SW480 (cell line): ENCODE results near the gene CERS6.

Experiments used
- DNase-seq: peaks from one replicate; pipeline ENCODE4 v3.0.0-alpha.2; 2016; ENCODE audit warnings: low spot score

The CERS6 gene

DNA sequence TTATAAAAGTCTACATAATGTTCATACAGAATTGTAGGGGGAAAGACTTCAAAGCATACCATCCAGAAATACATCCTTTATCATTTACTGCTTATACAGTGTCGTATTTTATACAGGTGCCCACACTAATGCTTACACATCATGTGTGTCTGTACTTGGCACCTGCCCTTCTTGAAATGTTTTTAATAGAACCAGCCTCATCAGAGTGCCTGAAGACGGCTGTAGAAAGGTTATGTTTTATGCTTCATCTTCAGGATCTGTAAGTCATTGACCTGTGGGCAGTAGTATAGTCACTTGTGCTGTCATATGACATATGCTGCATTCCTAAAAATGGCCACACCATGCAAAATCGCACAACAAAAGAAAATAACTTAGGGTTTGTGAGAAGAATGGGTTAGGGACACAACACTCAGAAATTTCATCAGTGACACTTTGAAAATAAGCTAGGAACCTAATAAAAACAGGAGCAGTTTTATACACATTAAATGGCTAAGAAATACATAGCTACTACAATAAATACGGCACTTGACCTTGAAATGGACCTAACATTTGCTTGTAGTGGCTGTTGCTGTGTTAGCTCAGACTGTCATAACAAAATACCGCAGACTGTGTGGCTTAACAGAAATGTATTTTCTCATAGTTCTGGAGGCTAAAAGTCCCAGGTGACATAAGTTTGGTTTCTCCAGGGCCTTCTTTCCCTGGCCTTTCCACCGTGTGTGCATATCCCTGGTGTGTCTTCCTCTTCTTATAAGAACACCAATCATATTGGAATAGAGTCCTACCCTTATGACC is 112.6 kb downstream of the CERS6 start:
- DNase-seq, result no peak

DNA sequence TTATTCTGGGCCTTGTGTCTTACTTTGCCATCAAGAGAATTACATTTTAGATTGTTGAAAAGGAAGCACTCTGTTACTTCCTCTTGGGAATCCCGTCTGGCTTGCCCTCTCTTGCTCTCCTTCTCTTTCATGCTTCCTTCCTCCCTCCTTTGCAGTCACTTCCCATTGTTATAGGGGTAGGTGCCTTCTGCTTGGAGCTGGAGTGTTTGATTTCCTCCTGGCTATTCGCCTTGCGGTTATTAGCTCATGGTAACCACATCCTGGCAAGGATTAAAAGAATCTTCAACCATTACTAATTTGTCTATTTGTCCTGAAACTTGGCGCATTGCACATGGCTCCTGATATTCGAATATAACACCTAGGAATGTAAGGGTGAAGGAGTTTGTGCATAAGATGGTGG is 115.0 kb downstream of the CERS6 start:
- DNase-seq, result no peak

DNA sequence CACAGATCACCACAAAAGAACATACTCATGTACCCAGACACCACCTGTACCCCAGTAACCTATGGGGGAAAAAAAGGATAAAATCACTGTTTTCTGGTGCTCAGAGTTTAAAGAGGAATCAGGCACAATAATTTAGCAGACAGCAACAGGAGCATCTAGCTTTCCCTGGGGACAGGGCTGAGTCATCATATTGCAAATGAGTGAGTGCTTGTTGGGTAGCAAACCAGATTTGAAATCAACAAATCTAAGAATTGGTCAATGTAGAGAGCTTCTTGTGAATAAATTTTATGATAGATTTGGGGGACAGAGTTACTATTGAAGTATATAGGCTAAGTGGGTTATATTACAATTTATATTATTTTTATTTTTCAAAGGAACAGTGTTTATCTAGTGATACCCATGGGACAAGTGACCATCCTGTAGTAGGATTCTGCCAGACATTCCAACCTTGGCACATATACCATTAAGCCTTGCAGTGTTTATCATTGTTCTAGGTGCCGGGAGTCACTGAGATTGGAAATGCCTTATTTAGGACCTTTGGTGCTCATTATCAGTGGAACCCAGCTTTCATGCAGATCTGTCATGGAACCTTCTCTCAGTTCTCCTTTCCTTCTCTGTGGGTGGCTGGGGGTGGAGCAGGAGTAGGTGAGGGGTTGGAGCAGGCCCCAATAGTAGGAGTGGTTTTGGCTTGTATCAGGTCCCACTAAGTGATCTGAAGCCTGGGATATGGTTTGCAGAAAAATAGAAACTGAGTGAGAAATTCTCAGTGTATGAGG is 117.2 kb downstream of the CERS6 start:
- no peak for DNase-seq

DNA sequence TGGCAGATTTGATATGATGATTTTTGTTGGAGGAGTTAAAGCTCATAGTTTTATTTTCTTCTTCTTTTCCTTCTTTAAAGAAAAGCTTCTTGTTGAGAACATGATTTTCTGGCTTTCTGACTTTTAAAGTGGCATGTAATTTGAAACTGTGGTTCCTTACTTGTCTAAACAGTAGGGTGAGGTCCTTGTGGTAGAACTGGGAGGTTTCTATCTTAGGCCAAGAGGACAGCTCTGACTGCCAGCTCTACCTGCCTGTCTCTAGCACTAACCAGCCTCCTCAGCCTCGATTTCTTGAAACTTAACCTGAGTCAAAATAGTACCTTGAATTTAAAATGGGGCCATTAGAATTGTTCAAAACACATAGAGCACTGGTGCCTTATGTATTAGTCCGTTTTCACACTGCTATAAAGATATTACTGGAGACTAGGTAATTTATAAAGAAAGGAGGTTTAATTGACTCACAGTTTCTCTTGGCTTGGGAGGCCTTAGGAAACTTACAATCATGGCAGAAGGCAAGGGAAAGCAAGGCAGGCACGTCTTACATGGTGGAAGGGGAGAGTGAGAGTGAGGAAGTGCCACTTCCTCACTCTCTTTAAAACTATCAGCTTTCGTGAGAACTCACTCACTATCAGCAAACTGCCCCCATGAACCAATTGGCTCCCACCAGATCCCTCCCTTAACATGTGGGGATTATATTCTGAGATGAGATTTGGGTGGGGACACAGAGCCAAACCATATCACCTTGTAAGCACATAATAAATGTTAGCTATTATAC is 119.0 kb downstream of the CERS6 start:
- no peak for DNase-seq

DNA sequence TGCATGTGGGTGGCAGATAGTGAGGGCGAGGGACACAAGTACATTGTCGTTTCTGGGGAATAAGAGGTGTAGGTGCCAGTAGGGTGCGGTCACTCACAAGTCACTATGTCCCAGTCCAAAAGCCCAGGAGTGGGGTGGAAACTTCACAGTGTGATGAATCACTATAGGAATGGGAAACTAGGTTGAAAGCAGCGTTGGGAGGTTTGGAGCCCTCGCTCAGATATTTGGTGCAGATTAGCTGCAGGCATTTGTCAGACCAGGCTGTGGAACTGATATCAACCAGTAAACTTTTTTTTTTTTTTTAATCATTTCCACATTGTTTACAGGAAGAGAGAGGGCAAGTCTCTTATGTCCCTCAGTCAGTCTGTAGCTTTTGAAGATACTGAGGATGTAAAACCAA is 121.8 kb downstream of the CERS6 start:
- no peak for DNase-seq

DNA sequence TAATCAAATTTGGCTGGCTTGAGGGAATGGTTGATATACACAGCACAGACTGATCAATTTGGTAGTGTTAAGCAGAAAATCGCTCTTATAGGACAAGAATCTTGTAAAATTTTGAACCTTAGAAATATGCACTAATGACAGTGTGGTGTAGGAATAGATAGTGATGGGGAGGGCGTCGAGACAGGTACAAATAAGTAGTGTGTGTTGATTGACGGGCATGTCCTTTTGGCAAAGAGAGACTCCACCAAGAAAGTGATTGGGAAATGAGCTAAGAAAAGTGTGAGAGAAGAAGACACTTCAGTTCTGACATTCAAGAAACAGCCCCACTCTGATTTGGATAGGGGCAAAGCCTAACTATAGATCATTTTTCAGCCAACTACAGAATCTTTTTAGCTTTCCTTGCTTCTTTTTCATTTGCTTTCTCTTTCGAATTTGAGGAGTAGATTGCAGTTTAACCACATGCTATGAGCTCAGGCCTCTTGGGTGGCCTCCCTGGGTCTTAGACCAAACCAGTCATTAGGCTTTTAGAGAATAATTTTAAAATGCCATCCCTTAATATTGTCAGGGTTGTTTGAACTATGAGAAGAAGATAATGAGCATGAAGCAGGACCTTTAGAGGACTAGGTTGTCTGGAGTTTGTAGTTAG is 127.1 kb downstream of the CERS6 start:
- DNase-seq, result no peak

DNA sequence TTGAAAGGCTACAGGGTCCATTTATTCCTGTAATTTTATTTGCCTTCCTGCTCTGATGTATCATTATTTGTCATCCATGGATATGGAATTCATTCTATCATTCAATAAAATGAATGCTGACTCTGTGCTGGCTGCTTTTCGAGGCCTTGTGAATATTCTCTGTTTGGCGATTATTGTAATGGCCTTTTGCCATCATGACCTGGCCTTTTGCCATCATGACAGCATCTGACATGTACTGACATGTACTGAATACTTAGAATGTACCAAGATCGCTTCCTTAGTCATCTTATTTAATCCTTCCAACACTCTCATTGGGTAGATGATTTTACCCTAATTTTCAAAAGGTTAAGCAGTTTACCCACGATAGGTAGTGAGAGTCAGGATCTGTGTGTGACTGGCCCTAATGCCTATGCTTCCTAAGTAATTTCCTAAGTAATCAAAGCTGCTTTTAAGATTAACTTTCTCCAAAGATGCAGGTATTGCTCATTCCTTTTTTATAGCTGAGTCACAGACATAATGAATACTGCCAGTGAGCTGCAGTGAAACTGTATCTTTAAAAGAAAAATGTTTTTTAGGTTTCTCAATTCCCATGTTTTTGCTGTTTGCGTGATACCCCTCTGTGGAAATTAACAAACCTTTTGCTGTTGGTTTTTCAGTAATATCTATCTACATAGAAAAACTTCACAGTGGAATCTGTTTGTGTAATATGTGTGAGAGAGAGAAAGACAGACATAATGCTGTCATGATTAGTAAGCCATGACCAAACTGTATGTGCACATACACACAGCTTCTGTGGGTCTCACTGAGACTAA is 127.8 kb downstream of the CERS6 start:
- DNase-seq, result no peak

DNA sequence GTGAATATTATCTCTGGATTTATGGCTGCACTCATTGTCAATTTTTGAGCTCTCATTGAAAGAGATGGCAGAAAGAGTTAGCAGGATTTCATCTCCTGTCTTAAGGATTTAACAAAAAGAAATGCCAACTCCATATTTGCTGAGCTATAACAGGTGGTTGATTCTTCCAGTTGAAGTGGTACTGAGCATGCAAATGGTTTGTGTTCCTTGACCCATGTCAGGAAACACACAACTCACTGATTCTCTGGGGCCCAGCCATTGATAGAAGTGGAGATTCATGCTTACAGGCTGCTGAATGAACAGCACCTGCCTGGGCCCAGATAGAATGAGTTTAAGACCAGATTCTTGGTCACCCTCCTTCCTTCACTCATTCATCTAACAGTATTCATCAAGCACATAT is 128.8 kb downstream of the CERS6 start:
- DNase-seq, result no peak

DNA sequence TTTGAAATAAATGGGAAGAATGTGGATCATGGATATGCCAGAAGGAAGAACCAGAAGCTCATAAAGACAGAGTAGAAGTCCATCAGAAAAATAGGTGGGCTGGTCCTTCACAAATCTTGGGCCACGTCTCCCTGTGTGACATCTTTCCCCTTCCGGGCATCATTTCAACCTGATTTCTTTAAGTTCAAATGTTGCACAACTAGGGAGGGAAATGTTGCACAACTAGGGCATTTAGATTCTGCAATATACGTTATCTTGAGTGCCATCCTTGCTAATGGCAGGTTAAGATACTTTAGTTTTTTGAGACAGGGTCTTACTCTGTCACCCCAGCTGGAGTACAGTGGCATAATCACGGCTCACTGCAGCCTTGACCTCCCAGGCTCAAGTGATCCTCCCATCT is 129.6 kb downstream of the CERS6 start:
- DNase-seq, result no peak

DNA sequence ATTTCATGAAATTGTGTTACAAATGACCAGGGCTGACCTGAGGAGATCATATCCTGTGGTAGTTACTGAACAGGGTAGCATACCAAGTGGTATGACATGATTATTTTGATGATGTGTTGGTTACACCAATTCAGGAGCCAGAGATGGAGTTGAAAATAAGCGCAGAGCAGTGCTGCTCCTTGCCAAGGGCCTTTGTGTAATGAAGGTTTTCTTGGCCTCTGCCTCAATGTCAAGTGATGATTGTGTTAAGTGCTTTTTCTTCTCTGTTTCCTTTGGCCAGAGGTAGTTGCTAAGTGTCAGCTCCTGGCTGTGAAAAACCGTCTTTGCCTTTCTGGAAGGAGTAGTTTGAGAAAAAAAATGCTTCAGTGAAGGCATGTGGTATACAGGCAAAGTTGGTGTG is 131.2 kb downstream of the CERS6 start:
- no peak for DNase-seq

DNA sequence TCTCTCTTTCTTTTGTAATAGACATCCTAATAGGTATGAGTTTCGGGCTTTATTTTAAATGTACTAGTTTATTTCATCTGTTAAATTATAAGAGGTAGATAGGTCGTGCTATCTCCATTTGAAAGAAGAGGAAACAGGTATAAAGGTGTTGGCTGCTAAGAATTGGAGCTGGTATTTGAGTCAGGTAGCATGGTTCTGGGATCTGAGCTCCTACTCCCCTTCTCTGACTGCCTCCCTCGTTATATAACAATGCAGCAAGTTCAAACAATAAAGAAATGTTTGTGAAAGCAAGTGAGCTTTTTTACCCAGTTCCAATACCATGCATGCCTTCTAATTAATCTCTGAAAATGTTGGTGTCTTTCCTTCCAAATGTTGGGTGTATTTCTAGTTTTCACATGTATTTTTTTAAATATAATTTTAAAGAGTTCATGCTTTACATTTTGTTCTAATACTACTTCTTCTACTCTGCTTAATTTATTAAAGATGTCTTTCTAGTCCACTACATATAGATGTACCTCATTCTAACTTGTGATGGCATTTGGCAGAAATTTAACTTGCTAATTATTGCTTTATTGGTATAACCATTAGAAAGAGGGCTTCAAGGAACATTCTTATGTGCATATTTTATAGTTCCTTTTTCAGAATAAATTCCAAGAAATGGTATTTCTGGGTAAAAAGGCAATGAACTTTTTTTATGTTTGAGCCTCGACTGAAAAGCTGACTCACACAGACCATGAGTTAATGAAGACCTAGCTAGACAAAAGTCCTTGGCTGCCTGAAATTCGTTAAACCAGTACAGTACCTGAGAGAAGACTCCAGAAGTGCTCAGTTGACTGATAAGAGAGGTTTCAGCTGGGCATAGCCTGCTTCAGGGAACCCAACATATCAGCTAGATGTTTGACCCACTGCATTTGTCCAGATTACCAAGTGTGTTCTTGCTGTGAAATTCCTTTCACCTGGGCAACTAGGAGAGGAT is 133.5 kb downstream of the CERS6 start:
- DNase-seq, result no peak

DNA sequence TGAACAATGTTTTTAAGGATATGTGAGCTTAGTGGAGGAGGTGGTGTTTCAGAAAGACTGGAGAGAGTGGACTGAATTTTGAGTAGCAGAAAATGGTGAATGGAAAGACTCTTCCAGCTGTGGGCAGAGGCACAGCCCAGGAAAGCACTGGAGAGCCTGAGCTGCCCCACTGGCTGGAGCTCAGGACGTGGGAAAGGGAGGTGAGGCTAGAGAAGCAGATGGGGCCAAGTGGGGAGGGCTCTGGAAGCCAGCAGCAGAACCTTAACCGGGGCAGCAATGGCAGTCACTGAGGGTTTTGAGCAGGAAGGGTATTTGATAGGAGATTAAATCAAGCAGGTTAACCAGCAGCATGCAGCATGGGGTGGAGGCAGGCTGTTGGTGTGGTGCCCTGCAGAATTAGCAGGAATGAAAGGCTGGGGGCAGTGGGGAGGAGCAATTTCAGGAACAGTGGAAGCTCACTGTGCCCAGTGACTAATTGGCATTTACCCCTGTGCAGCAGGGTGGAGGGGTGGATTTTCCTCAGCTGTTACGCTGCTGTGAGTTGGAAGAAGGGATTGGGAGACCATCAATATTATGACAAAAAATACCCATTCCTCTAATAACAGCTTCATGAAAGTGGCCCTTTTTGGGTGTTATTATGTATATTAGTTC is 136.2 kb downstream of the CERS6 start:
- DNase-seq, result no peak

DNA sequence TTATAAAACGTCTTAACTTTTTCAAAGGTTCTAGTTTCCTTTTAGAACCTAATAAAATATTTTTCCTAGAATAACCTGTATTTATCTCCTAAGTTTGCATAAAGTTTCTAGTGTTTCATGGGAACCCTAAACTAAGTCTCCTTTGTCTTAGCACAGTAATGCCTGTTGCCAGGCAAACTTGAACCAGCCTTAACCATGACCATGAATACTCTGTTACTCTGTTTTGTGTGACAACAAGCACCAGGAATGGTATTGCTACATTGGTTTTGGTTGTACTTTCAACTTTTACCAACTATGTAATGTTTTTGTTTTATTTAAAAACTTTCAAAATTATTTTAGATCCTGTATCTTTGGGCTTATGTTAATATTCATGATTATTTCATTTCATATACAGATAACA is 137.6 kb downstream of the CERS6 start:
- DNase-seq, result no peak

DNA sequence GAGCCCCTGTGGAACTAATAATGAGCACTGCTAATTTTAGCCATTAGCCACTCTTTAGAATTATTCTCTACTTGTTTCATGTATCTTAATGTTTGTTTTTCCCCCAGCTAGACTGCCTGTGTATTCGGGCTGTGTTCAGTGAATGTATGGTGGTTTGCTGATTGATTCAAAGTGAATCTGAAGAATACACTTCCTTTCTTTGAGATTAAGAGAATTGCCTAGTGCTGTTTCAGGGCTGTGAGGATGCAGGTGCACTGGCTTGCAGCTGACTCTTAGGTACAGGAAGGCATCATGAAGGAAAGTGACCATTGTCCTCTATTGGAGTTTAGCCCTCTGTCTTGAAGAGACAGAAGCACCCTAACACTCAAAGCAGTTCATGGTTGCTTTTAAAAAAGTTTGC is 138.7 kb downstream of the CERS6 start:
- no peak for DNase-seq

DNA sequence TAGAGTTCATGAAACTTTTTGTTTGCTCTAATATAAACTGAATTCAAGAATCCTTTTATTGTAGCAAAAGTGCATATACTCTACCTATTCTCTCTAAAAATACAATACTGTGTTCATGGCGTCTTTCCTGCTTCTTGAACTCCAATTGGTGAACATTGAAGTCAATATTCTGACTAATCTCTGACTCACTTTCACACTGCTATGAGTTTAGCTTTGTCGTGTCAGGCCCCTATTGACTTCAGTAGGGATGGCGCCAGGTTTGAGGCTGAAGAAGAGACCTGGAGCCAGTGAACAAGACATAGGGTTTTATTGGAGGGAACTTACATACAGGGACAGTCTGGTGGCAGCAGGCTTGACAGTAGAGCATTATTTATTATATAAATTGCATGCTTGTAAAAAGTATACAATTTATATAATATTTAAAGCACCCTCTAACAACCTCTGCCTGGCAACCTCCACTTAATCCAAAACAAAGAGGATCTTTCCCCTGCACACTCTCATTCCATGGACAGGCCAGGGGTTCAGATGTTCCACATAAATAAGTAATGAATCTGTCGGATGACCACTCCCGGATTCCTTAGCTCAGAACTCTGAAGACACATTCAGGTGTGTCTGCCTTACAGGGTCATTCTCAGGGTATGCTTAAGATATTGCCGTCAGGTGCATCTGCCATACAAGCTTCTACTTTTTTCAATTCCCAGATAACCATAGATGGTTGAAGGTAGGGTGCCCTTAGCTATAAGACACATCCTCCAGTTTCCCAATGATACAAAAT is 141.0 kb downstream of the CERS6 start:
- DNase-seq, result no peak

DNA sequence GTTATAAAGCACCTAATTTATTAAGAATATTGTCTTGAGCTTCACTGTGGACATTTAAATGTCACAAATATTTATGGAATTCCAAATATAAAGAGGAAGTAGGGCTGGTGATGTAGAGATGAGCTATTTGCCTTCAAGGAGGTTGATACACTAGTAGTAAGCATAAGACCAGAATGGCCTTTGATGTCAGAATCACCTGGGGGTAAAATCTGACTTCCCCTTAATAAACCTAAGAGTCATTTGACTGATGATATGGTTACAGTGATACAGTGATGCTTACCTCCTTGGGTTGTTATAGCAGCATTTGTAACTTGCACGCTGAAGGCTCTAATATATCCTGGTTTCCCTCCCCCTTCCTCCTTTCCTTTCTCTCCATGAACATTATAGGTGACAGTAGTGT is 143.7 kb downstream of the CERS6 start:
- DNase-seq, result no peak

DNA sequence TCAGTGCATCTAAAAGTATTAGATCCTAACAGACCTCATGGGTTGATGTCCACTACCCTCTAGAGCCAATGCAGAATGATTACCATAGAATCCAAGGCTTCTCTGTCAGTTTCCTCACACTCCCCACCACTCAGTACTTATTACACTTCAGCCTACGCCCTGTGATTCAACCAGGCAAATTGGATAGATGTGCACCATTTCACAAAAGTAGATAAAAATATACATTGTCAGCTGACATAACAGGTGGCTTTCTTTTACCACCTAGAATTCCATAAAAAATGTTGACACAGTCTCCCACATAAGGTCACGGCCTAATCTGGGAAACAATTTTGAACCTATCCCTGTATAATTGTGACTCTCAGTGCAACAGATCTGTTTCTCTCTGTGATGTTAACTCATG is 144.9 kb downstream of the CERS6 start:
- no peak for DNase-seq

DNA sequence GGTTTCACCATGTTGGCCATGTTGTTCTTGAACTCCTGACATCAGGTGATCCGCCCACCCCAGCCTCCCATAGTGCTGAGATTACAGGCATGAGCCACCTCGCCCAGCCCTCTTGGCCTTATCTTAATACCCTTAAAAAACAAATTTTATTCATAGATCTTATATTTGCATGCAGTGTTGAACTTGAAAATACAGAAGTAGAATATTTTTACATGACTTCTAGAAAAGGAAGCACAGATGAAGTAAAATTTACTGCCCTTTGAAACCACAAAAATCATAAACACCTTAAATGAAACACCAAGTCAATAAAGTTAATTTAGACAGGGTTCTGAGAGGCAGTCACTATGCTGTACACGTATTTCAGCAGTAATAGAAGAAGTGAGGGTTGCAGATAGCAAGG is 145.7 kb downstream of the CERS6 start:
- no peak for DNase-seq

DNA sequence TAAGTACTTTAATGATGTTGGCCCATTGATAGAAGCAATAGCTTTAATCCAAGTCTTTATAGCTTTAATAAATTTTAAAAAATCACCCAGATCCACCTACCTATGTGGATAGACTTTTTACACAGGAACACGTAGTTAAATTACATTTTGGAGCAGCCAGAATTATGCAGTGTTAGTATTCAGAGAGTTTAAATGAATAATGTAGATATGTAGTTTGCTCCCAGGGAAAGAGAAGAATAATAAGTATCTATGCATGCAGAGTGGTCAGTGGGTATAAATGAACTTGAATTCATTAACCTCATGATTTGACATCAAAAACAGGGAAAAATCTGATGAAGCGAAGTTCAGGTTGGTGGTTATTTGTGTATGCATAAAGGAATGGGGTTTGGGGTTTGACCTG is 146.3 kb downstream of the CERS6 start:
- DNase-seq, result no peak
